ENCODE data around the gene AMY1C. TPM values are rescaled to one million over a fixed set of nuclear protein-coding genes. Genes with fewer than 3 reads are reported as not detected.

The AMY1C gene
- total and polyA plus RNA-seq, 11 donors = not detected

DNA sequence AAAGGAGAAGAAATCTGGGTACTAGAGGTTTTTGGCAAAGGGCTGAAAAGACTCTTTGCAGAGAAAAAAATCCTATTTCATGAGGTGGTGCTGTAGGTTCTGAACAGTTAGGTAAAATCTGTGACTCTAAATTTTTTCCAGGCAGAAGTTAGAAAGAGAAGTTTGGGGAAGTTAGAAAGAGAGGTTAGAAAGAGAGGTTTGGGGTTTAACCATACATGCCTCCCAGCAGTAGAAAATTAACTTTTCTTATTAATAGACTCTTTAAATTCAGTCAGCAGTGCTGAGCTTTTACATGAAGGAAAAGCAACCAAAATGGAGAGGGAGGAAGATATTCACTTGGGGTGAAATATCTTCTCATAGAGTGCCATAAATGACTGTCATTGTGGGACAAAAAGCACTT is 12.2 kb downstream of the AMY1C start:
- H3K36me3 ChIP-seq = no peaks in the 10 kb centered on the region
- H3K4me3 ChIP-seq = no peak overlapping the region
- no peak for ATAC-seq
- intact Hi-C loops (cut with DNase I) = no loop called here
- H3K4me1 ChIP-seq = no peaks in the 10 kb centered on the region
- DNase-seq = no peak
- H3K27ac ChIP-seq = no peak overlapping the region
- TF ChIP-seq, protein P1, sequence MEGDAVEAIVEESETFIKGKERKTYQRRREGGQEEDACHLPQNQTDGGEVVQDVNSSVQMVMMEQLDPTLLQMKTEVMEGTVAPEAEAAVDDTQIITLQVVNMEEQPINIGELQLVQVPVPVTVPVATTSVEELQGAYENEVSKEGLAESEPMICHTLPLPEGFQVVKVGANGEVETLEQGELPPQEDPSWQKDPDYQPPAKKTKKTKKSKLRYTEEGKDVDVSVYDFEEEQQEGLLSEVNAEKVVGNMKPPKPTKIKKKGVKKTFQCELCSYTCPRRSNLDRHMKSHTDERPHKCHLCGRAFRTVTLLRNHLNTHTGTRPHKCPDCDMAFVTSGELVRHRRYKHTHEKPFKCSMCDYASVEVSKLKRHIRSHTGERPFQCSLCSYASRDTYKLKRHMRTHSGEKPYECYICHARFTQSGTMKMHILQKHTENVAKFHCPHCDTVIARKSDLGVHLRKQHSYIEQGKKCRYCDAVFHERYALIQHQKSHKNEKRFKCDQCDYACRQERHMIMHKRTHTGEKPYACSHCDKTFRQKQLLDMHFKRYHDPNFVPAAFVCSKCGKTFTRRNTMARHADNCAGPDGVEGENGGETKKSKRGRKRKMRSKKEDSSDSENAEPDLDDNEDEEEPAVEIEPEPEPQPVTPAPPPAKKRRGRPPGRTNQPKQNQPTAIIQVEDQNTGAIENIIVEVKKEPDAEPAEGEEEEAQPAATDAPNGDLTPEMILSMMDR (IDR thresholded peaks at IDR 0.05) = no peak
- no peak for TF ChIP-seq POLR2A (IDR thresholded peaks at IDR 0.05)
- H3K9me3 ChIP-seq = peaks cover 0 to 16% (median 0%) of the 10 kb centered on the region in 12 donors
- H3K27me3 ChIP-seq = no peaks in the 10 kb centered on the region

DNA sequence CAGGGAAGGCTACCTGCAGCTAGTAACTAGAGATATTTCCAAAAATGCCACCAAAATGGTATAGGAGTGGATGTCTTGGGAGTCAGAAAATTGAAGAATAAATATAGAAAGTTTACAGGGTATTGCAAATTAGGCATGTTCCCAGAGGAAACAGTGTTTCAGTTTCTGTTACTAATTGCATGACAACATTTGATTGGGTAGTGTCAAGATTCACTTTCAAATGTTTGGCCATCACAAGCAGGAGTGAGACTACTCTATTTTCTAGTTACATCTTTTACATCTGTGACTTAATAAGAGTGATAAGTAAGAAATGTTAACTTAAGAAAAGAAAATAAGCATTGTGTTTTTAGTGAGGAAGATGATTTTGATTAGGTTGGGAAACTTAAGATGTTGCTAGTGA is 30.2 kb downstream of the AMY1C start:
- Histone ChIP-seq H3K27me3 (no peaks in the 10 kb centered on the region), H3K4me1 (no peaks in the 10 kb centered on the region), H3K9me3 (no peaks in the 10 kb centered on the region), H3K27ac (no peak overlapping the region), H3K4me3 (no peak overlapping the region), H3K36me3 (no peaks in the 10 kb centered on the region)
- intact Hi-C loops (cut with DNase I) = no loop called here
- TF ChIP-seq, protein P1 (IDR thresholded peaks at IDR 0.05) = no peak
- TF ChIP-seq POLR2A (IDR thresholded peaks at IDR 0.05) = no peak
- ATAC-seq = no peak
- no peak for DNase-seq

DNA sequence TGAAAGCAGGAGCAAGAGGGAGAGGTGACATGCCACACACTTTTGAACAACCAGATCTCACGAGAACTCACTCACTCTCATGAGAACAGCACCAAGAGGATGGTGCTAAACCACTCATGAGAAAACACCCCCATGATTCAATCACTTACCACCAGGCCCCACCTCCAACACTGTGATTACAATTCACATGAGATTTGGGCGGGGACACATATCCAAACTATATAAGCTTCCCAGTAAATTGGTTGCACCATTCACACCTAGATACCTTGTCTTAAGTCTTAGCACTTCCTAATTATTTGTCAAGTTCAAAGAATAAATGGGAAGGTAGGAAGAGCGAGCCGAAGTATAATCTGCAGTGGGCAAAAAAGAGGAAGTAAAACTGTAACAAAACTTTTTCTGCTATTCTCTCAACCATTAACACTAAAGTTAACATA is 34.3 kb downstream of the AMY1C start:
- no peaks in the 10 kb centered on the region for H3K9me3 ChIP-seq
- intact Hi-C loops (cut with DNase I) = no loop called here
- H3K36me3 ChIP-seq = no peaks in the 10 kb centered on the region
- whole genome bisulfite sequencing, 4 donors = 57 to 84% (median 71%) methylated on average over 4 of the region's 4 CpGs
- no peaks in the 10 kb centered on the region for H3K4me1 ChIP-seq
- no peak overlapping the region for H3K27ac ChIP-seq
- no peak for DNase-seq
- no peak overlapping the region for H3K4me3 ChIP-seq
- TF ChIP-seq, protein P1 (IDR thresholded peaks at IDR 0.05) = no peak
- TF ChIP-seq POLR2A (IDR thresholded peaks at IDR 0.05) = no peak
- ATAC-seq = no peak
- no peaks in the 10 kb centered on the region for H3K27me3 ChIP-seq

DNA sequence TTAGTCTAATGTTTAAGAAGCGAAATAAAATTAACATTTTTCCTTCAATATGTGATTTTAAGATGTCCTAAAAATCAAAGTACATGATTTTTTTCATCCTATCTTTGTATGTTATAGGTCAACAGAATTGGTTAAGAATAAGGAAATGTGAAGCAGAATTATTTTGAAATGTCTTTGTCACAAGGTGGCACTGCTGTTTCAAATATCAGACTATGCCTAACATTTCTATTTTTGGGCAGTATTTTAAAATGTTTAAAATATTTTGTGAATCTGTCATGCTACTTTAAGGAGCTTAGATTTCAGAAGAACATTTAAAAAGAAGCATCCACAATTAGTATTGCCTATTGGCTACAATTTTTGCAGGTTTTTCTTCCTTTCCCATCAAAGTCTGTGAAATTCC is 38.7 kb downstream of the AMY1C start:
- ATAC-seq (no peak), DNase-seq (no peak)
- TF ChIP-seq POLR2A (IDR thresholded peaks at IDR 0.05) = no peak
- TF ChIP-seq, protein P1 (IDR thresholded peaks at IDR 0.05) = peak in 6 of 12 donors; percentile 13 to 32 (median 25)
- no peak overlapping the region for H3K4me3 ChIP-seq
- no peaks in the 10 kb centered on the region for H3K36me3 ChIP-seq
- intact Hi-C loops (cut with DNase I) = loop anchor here in 4 of 10 donors (5.0 kb wide), 2 partner anchors 164 to 344 kb away; no protein-coding TSS in a partner anchor
- WGBS, 4 donors = 24 to 32% (median 30%) methylated on average over 1 of the region's 1 CpG
- H3K27ac ChIP-seq = no peak overlapping the region
- H3K27me3 ChIP-seq = no peaks in the 10 kb centered on the region
- H3K4me1 ChIP-seq = no peaks in the 10 kb centered on the region
- H3K9me3 ChIP-seq = no peaks in the 10 kb centered on the region
